Measurements from ENCODE around the gene PROSER3.

The PROSER3 gene

DNA sequence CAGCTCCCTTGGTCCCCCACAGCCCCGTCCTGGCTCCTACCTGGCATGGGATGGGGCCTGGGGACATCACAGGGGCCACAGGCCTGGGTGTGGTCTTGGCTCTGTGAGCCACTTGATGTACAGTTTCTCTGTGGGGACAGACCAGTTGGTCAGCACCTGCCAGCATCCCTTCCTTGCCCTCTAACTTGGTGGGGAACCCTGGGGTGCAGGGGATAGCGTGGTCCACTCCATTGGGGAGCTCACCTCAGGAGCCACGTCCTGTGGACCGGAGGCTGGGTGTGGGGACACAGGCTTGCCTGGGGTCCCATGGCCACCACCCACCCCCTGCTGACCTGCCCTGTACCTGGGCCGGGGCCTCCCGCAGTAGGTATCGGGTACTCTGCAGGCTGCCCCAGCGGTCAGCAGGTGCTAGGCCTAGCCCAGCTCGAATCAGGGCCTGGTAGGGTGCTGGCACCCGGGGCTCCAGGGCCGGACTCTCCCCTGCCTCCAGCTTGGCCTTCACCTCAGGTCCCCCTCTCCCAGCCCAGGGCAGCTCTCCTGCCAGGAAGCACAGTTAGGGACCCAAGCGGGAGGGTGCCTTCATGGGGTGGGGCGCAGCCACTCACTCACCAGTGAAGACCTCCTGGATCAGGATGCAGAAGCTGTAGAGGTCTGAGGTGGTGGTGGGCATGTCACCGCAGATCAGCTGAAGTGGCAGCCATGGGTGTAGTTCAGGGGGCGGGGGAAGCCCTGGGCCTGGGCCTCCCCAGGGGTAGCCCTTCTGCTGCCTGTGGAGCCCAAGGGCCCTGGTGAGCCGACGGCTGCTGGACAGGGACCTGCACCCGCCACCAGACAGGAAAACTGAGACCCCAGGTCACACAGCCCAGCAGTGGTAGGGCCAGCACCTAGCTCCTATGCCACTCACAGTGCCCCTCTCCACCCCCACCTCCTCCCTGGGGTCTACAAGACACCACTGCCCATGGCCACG is 32.3 kb downstream of the PROSER3 start:
- peak; percentile 5; the same call in 2 of the 3 replicates for ATAC-seq

DNA sequence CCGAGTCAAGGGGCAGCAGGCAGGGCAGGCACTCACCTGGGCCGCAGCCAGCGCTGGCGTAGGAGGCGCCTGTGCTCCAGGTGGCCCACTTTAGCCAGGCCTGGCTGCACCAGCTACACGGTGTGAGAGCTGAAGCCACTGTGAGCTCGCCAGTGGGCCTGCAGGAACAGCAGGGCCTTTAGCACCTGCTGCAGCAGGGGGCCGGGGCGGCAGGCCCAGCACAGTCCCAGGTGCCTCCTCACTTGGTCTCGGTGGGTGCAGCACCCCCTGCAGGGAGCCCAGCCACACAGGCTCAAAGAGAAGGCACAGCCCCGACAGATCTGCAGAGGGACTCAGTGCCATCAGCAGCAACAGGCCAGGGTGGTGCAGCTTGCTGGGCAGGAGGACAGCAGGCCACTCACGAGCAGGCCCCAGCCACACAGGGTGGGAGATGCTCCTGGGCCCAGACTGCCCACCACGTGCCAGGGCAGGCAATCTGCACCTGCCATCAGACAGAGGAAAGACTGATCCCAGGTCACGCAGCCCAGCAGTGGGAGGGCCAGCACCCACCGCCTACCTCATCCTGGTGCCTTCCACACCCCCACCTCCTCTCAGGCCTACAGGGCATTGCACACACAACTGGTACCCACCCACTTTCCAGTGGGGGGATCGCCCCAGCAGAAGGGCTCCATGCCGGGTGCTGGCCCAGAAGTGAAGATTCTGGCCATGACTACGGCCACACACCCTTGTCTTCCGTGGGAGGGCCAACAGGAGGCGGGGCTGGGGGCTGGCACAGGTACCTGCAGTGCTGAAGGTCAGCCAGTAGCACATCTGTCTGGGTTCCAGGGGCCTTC is 33.2 kb downstream of the PROSER3 start:
- ATAC-seq = peak; percentile 57
- TF ChIP-seq SNAI2 (CRISPR knock-in tag; IDR thresholded peaks at IDR 0.05) (no peak), OSR1 (CRISPR knock-in tag; IDR thresholded peaks at IDR 0.05) (no peak), ZNF70 (CRISPR knock-in tag; IDR thresholded peaks at IDR 0.05) (no peak), CSDC2 (CRISPR knock-in tag; IDR thresholded peaks at IDR 0.05) (no peak), ZFP3 (CRISPR knock-in tag; IDR thresholded peaks at IDR 0.05) (no peak), ISL1 (CRISPR knock-in tag; IDR thresholded peaks at IDR 0.05) (no peak), TCF4 (CRISPR knock-in tag; IDR thresholded peaks at IDR 0.05; ENCODE audit: borderline replicate concordance) (no peak), RARB (CRISPR knock-in tag; IDR thresholded peaks at IDR 0.05) (no peak), GLIS3 (CRISPR knock-in tag; IDR thresholded peaks at IDR 0.05) (no peak), ZC3H10 (CRISPR knock-in tag; IDR thresholded peaks at IDR 0.05) (no peak), ESRRG (CRISPR knock-in tag; IDR thresholded peaks at IDR 0.05) (no peak)
- TF ChIP-seq, protein P1, sequence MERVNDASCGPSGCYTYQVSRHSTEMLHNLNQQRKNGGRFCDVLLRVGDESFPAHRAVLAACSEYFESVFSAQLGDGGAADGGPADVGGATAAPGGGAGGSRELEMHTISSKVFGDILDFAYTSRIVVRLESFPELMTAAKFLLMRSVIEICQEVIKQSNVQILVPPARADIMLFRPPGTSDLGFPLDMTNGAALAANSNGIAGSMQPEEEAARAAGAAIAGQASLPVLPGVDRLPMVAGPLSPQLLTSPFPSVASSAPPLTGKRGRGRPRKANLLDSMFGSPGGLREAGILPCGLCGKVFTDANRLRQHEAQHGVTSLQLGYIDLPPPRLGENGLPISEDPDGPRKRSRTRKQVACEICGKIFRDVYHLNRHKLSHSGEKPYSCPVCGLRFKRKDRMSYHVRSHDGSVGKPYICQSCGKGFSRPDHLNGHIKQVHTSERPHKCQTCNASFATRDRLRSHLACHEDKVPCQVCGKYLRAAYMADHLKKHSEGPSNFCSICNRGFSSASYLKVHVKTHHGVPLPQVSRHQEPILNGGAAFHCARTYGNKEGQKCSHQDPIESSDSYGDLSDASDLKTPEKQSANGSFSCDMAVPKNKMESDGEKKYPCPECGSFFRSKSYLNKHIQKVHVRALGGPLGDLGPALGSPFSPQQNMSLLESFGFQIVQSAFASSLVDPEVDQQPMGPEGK (CRISPR knock-in tag; IDR thresholded peaks at IDR 0.05; ENCODE audit: borderline replicate concordance) = no peak
- TF ChIP-seq, protein P2, sequence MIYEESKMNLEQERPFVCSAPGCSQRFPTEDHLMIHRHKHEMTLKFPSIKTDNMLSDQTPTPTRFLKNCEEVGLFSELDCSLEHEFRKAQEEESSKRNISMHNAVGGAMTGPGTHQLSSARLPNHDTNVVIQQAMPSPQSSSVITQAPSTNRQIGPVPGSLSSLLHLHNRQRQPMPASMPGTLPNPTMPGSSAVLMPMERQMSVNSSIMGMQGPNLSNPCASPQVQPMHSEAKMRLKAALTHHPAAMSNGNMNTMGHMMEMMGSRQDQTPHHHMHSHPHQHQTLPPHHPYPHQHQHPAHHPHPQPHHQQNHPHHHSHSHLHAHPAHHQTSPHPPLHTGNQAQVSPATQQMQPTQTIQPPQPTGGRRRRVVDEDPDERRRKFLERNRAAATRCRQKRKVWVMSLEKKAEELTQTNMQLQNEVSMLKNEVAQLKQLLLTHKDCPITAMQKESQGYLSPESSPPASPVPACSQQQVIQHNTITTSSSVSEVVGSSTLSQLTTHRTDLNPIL (CRISPR knock-in tag; IDR thresholded peaks at IDR 0.05; ENCODE audit: low read depth) = no peak
- TF ChIP-seq, protein P3, sequence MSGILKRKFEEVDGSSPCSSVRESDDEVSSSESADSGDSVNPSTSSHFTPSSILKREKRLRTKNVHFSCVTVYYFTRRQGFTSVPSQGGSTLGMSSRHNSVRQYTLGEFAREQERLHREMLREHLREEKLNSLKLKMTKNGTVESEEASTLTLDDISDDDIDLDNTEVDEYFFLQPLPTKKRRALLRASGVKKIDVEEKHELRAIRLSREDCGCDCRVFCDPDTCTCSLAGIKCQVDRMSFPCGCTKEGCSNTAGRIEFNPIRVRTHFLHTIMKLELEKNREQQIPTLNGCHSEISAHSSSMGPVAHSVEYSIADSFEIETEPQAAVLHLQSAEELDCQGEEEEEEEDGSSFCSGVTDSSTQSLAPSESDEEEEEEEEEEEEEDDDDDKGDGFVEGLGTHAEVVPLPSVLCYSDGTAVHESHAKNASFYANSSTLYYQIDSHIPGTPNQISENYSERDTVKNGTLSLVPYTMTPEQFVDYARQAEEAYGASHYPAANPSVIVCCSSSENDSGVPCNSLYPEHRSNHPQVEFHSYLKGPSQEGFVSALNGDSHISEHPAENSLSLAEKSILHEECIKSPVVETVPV (CRISPR knock-in tag; IDR thresholded peaks at IDR 0.05) = no peak
- TF ChIP-seq, protein P4, sequence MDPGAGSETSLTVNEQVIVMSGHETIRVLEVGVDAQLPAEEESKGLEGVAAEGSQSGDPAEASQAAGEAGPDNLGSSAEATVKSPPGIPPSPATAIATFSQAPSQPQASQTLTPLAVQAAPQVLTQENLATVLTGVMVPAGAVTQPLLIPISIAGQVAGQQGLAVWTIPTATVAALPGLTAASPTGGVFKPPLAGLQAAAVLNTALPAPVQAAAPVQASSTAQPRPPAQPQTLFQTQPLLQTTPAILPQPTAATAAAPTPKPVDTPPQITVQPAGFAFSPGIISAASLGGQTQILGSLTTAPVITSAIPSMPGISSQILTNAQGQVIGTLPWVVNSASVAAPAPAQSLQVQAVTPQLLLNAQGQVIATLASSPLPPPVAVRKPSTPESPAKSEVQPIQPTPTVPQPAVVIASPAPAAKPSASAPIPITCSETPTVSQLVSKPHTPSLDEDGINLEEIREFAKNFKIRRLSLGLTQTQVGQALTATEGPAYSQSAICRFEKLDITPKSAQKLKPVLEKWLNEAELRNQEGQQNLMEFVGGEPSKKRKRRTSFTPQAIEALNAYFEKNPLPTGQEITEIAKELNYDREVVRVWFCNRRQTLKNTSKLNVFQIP (CRISPR knock-in tag; IDR thresholded peaks at IDR 0.05; ENCODE audit: borderline replicate concordance, low read depth) = no peak

More for the DNA sequence above, 32.3 kb downstream of the PROSER3 start:
- TF ChIP-seq ZNF70 (CRISPR knock-in tag; IDR thresholded peaks at IDR 0.05) (no peak), TCF4 (CRISPR knock-in tag; IDR thresholded peaks at IDR 0.05; ENCODE audit: borderline replicate concordance) (no peak), TOX (CRISPR knock-in tag; IDR thresholded peaks at IDR 0.05; ENCODE audit: borderline replicate concordance) (no peak), PPARA (CRISPR knock-in tag; IDR thresholded peaks at IDR 0.05; ENCODE audit: borderline replicate concordance) (no peak), ESRRG (CRISPR knock-in tag; IDR thresholded peaks at IDR 0.05) (no peak), ZFP3 (CRISPR knock-in tag; IDR thresholded peaks at IDR 0.05) (no peak)

DNA sequence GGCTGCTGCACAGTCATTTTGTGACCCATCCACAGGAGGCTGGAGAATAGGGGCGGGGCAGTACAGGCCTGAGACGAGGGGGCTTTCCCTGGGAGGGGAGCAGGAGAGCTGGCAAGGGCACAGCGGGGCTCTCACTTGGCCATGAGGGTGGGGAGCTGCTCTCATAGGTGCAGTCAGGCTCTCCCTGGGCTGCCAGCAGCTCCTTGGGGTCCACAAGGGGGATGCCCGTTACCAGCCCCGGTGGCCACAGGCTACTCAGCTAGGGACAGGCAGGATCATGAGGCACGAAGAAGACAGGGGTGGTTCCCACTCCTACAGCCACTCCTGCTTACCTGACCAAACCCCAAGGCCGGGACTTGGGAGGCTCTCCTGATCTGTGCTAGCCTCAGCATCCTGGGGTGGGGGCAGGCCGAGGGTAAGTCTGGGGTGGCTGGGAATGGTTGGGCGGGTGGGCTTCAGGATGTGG is 33.9 kb downstream of the PROSER3 start:
- TF ChIP-seq RARB (CRISPR knock-in tag; IDR thresholded peaks at IDR 0.05) (no peak), ZNF565 (CRISPR knock-in tag; conservative IDR thresholded peaks at IDR 0.05; ENCODE audit: low read depth) (no peak), ZC3H10 (CRISPR knock-in tag; IDR thresholded peaks at IDR 0.05) (no peak), TOX (CRISPR knock-in tag; IDR thresholded peaks at IDR 0.05; ENCODE audit: borderline replicate concordance) (no peak), TCF4 (CRISPR knock-in tag; IDR thresholded peaks at IDR 0.05; ENCODE audit: borderline replicate concordance) (no peak), SNAI2 (CRISPR knock-in tag; IDR thresholded peaks at IDR 0.05) (no peak)
- TF ChIP-seq, protein P5, sequence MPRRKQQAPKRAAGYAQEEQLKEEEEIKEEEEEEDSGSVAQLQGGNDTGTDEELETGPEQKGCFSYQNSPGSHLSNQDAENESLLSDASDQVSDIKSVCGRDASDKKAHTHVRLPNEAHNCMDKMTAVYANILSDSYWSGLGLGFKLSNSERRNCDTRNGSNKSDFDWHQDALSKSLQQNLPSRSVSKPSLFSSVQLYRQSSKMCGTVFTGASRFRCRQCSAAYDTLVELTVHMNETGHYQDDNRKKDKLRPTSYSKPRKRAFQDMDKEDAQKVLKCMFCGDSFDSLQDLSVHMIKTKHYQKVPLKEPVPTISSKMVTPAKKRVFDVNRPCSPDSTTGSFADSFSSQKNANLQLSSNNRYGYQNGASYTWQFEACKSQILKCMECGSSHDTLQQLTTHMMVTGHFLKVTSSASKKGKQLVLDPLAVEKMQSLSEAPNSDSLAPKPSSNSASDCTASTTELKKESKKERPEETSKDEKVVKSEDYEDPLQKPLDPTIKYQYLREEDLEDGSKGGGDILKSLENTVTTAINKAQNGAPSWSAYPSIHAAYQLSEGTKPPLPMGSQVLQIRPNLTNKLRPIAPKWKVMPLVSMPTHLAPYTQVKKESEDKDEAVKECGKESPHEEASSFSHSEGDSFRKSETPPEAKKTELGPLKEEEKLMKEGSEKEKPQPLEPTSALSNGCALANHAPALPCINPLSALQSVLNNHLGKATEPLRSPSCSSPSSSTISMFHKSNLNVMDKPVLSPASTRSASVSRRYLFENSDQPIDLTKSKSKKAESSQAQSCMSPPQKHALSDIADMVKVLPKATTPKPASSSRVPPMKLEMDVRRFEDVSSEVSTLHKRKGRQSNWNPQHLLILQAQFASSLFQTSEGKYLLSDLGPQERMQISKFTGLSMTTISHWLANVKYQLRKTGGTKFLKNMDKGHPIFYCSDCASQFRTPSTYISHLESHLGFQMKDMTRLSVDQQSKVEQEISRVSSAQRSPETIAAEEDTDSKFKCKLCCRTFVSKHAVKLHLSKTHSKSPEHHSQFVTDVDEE (CRISPR knock-in tag; IDR thresholded peaks at IDR 0.05) = no peak
- TF ChIP-seq, protein P2 (CRISPR knock-in tag; IDR thresholded peaks at IDR 0.05; ENCODE audit: low read depth) = no peak
- TF ChIP-seq, protein P4 (CRISPR knock-in tag; IDR thresholded peaks at IDR 0.05; ENCODE audit: borderline replicate concordance, low read depth) = no peak

More for the DNA sequence above, 33.9 kb downstream of the PROSER3 start:
- no peak for ATAC-seq

Data from SK-N-SH treated with all-trans-retinoic acid at 6 μM for 48 hours (cell line).